Measurements from ENCODE around the gene MYH13. TPM values are rescaled to one million over a fixed set of nuclear protein-coding genes. Genes with fewer than 3 reads are reported as not detected.

Gene MYH13
- total RNA-seq, 1 donor from 2014 or later: not detected

GRCh38 chr17:10420811-10421210 is 48.0 kb upstream of the MYH13 start:
- H3K4me1 Mint-ChIP-seq: no peaks in the 10 kb centered on the region
- H3K27me3 Mint-ChIP-seq (ENCODE audit: insufficient read depth, low read depth): peaks cover 6% of the 10 kb centered on the region
- Histone ChIP-seq H3K9ac (no peak overlapping the region), H3K79me2 (ENCODE audit: low read depth) (no peaks in the 10 kb centered on the region), H3K36me3 (no peaks in the 10 kb centered on the region), H4K20me1 (ENCODE audit: low read depth) (no peaks in the 10 kb centered on the region), H3K27me3 (no peaks in the 10 kb centered on the region), H3F3A (ENCODE audit: low read depth) (no peaks in the 10 kb centered on the region), H3K27ac (no peak overlapping the region), H3K4me3 (no peak overlapping the region), H3K9me3 (ENCODE audit: low read depth) (no peaks in the 10 kb centered on the region), H2AFZ (replicated peaks) (no peak overlapping the region), H3K4me1 (no peaks in the 10 kb centered on the region), H3K4me2 (no peak overlapping the region)
- no peak for TF ChIP-seq EZH2 (IDR thresholded peaks at IDR 0.05)
- no peak for TF ChIP-seq CTCF (IDR thresholded peaks at IDR 0.05)
- TF ChIP-seq EZH2phosphoT487 (IDR thresholded peaks at IDR 0.05): no peak
- no peak for DNase-seq (ENCODE audit: low spot score)
- H3K36me3 Mint-ChIP-seq: no peaks in the 10 kb centered on the region
- H3K4me3 Mint-ChIP-seq: no peak overlapping the region
- no peaks in the 10 kb centered on the region for H3K9me3 Mint-ChIP-seq
- no peak overlapping the region for H3K27ac Mint-ChIP-seq

- no peak for DNase-seq (ENCODE audit: low spot score)
- no peak overlapping the region for H2AFZ ChIP-seq (replicated peaks)
- no peaks in the 10 kb centered on the region for H3K36me3 ChIP-seq
- H3K9ac ChIP-seq: no peak overlapping the region
- no peak overlapping the region for H3K4me3 ChIP-seq
- H3K27me3 ChIP-seq: no peaks in the 10 kb centered on the region
- H3K79me2 ChIP-seq (ENCODE audit: low read depth): no peaks in the 10 kb centered on the region
- H3K9me3 Mint-ChIP-seq: no peaks in the 10 kb centered on the region
- no peaks in the 10 kb centered on the region for H3F3A ChIP-seq (ENCODE audit: low read depth)
- no peaks in the 10 kb centered on the region for H3K9me3 ChIP-seq (ENCODE audit: low read depth)
- peaks cover 6% of the 10 kb centered on the region for H3K27me3 Mint-ChIP-seq (ENCODE audit: insufficient read depth, low read depth)
- no peaks in the 10 kb centered on the region for H3K4me1 ChIP-seq
- H3K4me2 ChIP-seq: no peak overlapping the region
- H4K20me1 ChIP-seq (ENCODE audit: low read depth): no peaks in the 10 kb centered on the region
- TF ChIP-seq EZH2phosphoT487 (IDR thresholded peaks at IDR 0.05) (no peak), CTCF (IDR thresholded peaks at IDR 0.05) (no peak), EZH2 (IDR thresholded peaks at IDR 0.05) (no peak)
- no peak overlapping the region for H3K4me3 Mint-ChIP-seq
- H3K36me3 Mint-ChIP-seq: no peaks in the 10 kb centered on the region
- no peaks in the 10 kb centered on the region for H3K4me1 Mint-ChIP-seq
- no peak overlapping the region for H3K27ac Mint-ChIP-seq
- no peak overlapping the region for H3K27ac ChIP-seq
Measured at GRCh38 chr17:10417431-10417830, 44.6 kb upstream of the MYH13 start.

- no peak overlapping the region for H3K4me2 ChIP-seq
- H3K36me3 Mint-ChIP-seq: no peaks in the 10 kb centered on the region
- H3F3A ChIP-seq (ENCODE audit: low read depth): no peaks in the 10 kb centered on the region
- no peaks in the 10 kb centered on the region for H3K27me3 ChIP-seq
- no peak overlapping the region for H2AFZ ChIP-seq (replicated peaks)
- no peak overlapping the region for H3K9ac ChIP-seq
- H3K27ac ChIP-seq: no peak overlapping the region
- H3K9me3 ChIP-seq (ENCODE audit: low read depth): no peaks in the 10 kb centered on the region
- H3K4me3 ChIP-seq: no peak overlapping the region
- no peaks in the 10 kb centered on the region for H4K20me1 ChIP-seq (ENCODE audit: low read depth)
- H3K4me3 Mint-ChIP-seq: no peak overlapping the region
- no peaks in the 10 kb centered on the region for H3K4me1 Mint-ChIP-seq
- no peak overlapping the region for H3K27ac Mint-ChIP-seq
- H3K27me3 Mint-ChIP-seq (ENCODE audit: insufficient read depth, low read depth): peaks cover 4% of the 10 kb centered on the region
- no peak for DNase-seq (ENCODE audit: low spot score)
- no peak for TF ChIP-seq CTCF (IDR thresholded peaks at IDR 0.05)
- no peak for TF ChIP-seq EZH2phosphoT487 (IDR thresholded peaks at IDR 0.05)
- TF ChIP-seq EZH2 (IDR thresholded peaks at IDR 0.05): no peak
- no peaks in the 10 kb centered on the region for H3K36me3 ChIP-seq
- H3K9me3 Mint-ChIP-seq: no peaks in the 10 kb centered on the region
- no peaks in the 10 kb centered on the region for H3K79me2 ChIP-seq (ENCODE audit: low read depth)
- no peaks in the 10 kb centered on the region for H3K4me1 ChIP-seq
Measured at GRCh38 chr17:10415161-10415560, 42.4 kb upstream of the MYH13 start.

Data from neural progenitor cell (in vitro differentiated cells).